ENCODE results near the gene ABCC1. TPM values are rescaled to one million over a fixed set of nuclear protein-coding genes. Genes with fewer than 3 reads are reported as not detected.

Gene ABCC1
- total and polyA plus RNA-seq, 2 of the 4 experiments (the other 2 are of a cell fraction) = 39.4 to 66.0 TPM

- peaks cover 41% of the 10 kb centered on the region for H3K9me1 ChIP-seq (ENCODE audit: insufficient read depth, low read length)
- H3K4ac ChIP-seq (ENCODE audit: low read depth, low read length) = peak overlapping the region; percentile 83
- H4K20me1 ChIP-seq (ENCODE audit: insufficient read depth, low read length) = 0 out of 2 replicates have a peak, but pooled peaks cover 4% of the 10 kb centered on the region
- no peak overlapping the region for H3K4me3 ChIP-seq (ENCODE audit: insufficient read depth, low read depth, low read length)
- 0 out of 2 replicates have a peak overlapping the region, but pooled peaks have one; percentile 40 for H3K14ac ChIP-seq (replicated peaks; ENCODE audit: low read depth, low read length)
- H3K9me3 ChIP-seq (ENCODE audit: control insufficient read depth, insufficient read depth, low read length) = no peaks in the 10 kb centered on the region
- ChIA-PET POLR2A (ENCODE audit: unreplicated experiment) (no interaction called here), CTCF (interaction anchor here (0.6 kb wide), 1 partner anchor 82 kb away, joined by 3 read pairs; no protein-coding TSS in a partner anchor)
- no peaks in the 10 kb centered on the region for H3K27me3 ChIP-seq (ENCODE audit: control insufficient read depth, insufficient read depth, low read length)
- peak overlapping the region; percentile 46; the same call in 1 of the 2 replicates for H2BK120ac ChIP-seq (ENCODE audit: low read depth, low read length)
- H4K8ac ChIP-seq (ENCODE audit: low read depth in 2 of 2, low read length in 2 of 2) = no peak overlapping the region; a peak in 1 of 4 replicates
- H2AK5ac ChIP-seq (ENCODE audit: low read depth, low read length) = no peak overlapping the region
- in situ Hi-C loops (cut with MboI; ENCODE audit: low sequenced_read_pairs) = loop anchor here (25.0 kb wide), 1 partner anchor 127 kb away; the partner anchor contains the start of gene CEP20
- no TSS peak for BruUV-seq (replicated peaks)
- no peak overlapping the region for H2AFZ ChIP-seq (replicated peaks; ENCODE audit: low read length, poor library complexity)
- no peak overlapping the region for H3K56ac ChIP-seq (ENCODE audit: extremely low read depth, insufficient read depth, low read length)
- dilution Hi-C loops (cut with HindIII; ENCODE audit: low sequenced_read_pairs, unreplicated experiment) = no loop called here
- intact Hi-C loops (cut with micrococcal nuclease) = no loop called here
- peak overlapping the region; percentile 40; the same call in 1 of the 2 replicates for H2BK20ac ChIP-seq (ENCODE audit: low read depth, low read length)
- H2BK15ac ChIP-seq (ENCODE audit: low read depth, low read length) = no peak overlapping the region
- H3K4me1 ChIP-seq (ENCODE audit: control insufficient read depth, insufficient read depth, low read length) = peaks cover 21% of the 10 kb centered on the region
- peak overlapping the region; percentile 28; the same call in 1 of the 2 replicates for H3K27ac ChIP-seq (ENCODE audit: insufficient read depth, low read length)
- H3K79me1 ChIP-seq (ENCODE audit: low read depth in 1 of 2, low read length in 2 of 2) = peaks cover 55 to 93% of the 10 kb centered on the region in 2 experiments
- peak overlapping the region; percentile 51 for H2BK5ac ChIP-seq (ENCODE audit: low read depth, low read length, poor library complexity, severe bottlenecking)
- H4K91ac ChIP-seq (ENCODE audit: insufficient read depth, low read depth, low read length) = no peak overlapping the region
- ATAC-seq (ENCODE audit: low read depth) (no peak), DNase-seq (no peak)
- H3K36me3 ChIP-seq (ENCODE audit: control insufficient read depth, insufficient read depth, low read length) = peaks cover 76% of the 10 kb centered on the region
- H2AK9ac ChIP-seq (replicated peaks; ENCODE audit: low read depth, low read length, poor library complexity) = no peak overlapping the region
- TF ChIP-seq FOS (IDR thresholded peaks at IDR 0.05; ENCODE audit: low read depth, low read length) (no peak), CTCF (conservative IDR thresholded peaks at IDR 0.05; ENCODE audit: low read depth, low read length) (no peak), CEBPB (IDR thresholded peaks at IDR 0.05; ENCODE audit: low read depth, low read length) (no peak), CHD1 (IDR thresholded peaks at IDR 0.05; ENCODE audit: low read depth, low read length) (no peak), NFE2L2 (IDR thresholded peaks at IDR 0.05; ENCODE audit: low read depth, low read length) (no peak), BHLHE40 (IDR thresholded peaks at IDR 0.05; ENCODE audit: low read depth, low read length) (no peak), POLR2A (IDR thresholded peaks at IDR 0.05; ENCODE audit: low read depth, low read length) (no peak), MAFK (IDR thresholded peaks at IDR 0.05; ENCODE audit: low read depth, low read length) (no peak), USF2 (IDR thresholded peaks at IDR 0.05; ENCODE audit: low read depth, low read length) (no peak), MAZ (IDR thresholded peaks at IDR 0.05; ENCODE audit: borderline replicate concordance, low read depth, low read length) (no peak), RAD21 (IDR thresholded peaks at IDR 0.05; ENCODE audit: low read length) (no peak), SMC3 (IDR thresholded peaks at IDR 0.05; ENCODE audit: low read depth, low read length) (no peak)
- no peak overlapping the region for H3K9ac ChIP-seq (ENCODE audit: low read depth, low read length)
- WGBS, 2 experiments (ENCODE audit: extremely low coverage in 2 of 2, insufficient read length in 1 of 2) = no CpG with 5 or more reads among the region's 6 CpGs
- peak overlapping the region; percentile 40; the same call in 1 of the 2 replicates for H3K23ac ChIP-seq (ENCODE audit: low read depth, low read length)
- H3K4me2 ChIP-seq (ENCODE audit: low read depth, low read length) = no peak overlapping the region
- H3K18ac ChIP-seq (ENCODE audit: low read depth, low read length) = peak overlapping the region; percentile 21; the same call in 1 of the 2 replicates
- H4K5ac ChIP-seq (ENCODE audit: low read depth, low read length) = peak overlapping the region; percentile 34
Measured at GRCh38 chr16:16013812-16014211, 64.4 kb downstream of the ABCC1 start.

Measured in IMR-90 (cell line).